GM23338 (cell line): Measurements from ENCODE around the gene UCN2. TPM values are rescaled to one million over a fixed set of nuclear protein-coding genes. Genes with fewer than 3 reads are reported as not detected.

Source experiments
- ATAC-seq: fragments of 200-7000 bp; cut with Tn5 transposase; 3 replicates; pipeline ENCODE4 v1.9.1; 2020
- DNase-seq: peaks from one replicate; pipeline ENCODE4 v3.0.0-alpha.2; 2015; ENCODE audit warnings: low spot score
- H2AFZ ChIP-seq: fragments of 200-600 bp; sonication (generic); 2 replicates; pipeline ENCODE4 v1.8.0; 2016; ENCODE audit warnings: antibody characterized with exemption, mild to moderate bottlenecking, moderate library complexity
- H3F3A ChIP-seq: fragments of 200-600 bp; sonication (generic); replicated peaks from 2 replicates; pipeline ENCODE4 v1.8.0; 2017; ENCODE audit warnings: antibody characterized with exemption, mixed run types, low read depth
- H3K27ac ChIP-seq: fragments of 200-600 bp; sonication (generic); 2 replicates; pipeline ENCODE4 v1.6.1; 2016; ENCODE audit warnings: low read depth
- H3K27me3 ChIP-seq: fragments of 200-600 bp; sonication (generic); 2 replicates; pipeline ENCODE4 v1.8.0; 2016; ENCODE audit warnings: mild to moderate bottlenecking, mixed run types, moderate library complexity; ENCODE audit not compliant: insufficient read depth
- H3K36me3 ChIP-seq: fragments of 200-600 bp; sonication (generic); 2 replicates; pipeline ENCODE4 v1.8.0; 2016; ENCODE audit warnings: mild to moderate bottlenecking; ENCODE audit not compliant: insufficient read depth
- H3K4me1 ChIP-seq: fragments of 200-600 bp; sonication (generic); 2 replicates; pipeline ENCODE4 v1.8.0; 2016; ENCODE audit warnings: mild to moderate bottlenecking, moderate library complexity; ENCODE audit not compliant: insufficient read depth
- H3K4me2 ChIP-seq: fragments of 200-600 bp; sonication (generic); 2 replicates; pipeline ENCODE4 v1.7.1; 2017; ENCODE audit warnings: mixed run types
- H3K4me3 ChIP-seq: fragments of 200-600 bp; sonication (generic); 2 replicates; pipeline ENCODE4 v1.6.1; 2016; ENCODE audit warnings: mixed run types
- H3K79me2 ChIP-seq: fragments of 200-600 bp; sonication (generic); replicated peaks from 2 replicates; pipeline ENCODE4 v1.8.0; 2017; ENCODE audit warnings: mild to moderate bottlenecking; ENCODE audit not compliant: insufficient read depth
- H3K9me2 ChIP-seq: fragments of 200-600 bp; sonication (generic); 2 replicates; pipeline ENCODE4 v1.8.0; 2017; ENCODE audit not compliant: insufficient read depth
- H4K20me1 ChIP-seq: fragments of 200-600 bp; sonication (generic); replicated peaks from 2 replicates; pipeline ENCODE4 v1.8.0; 2017; ENCODE audit warnings: mild to moderate bottlenecking; ENCODE audit not compliant: insufficient read depth
- H3K27ac Mint-ChIP-seq: 2 replicates; pipeline ENCODE4 v1.8.0; 2020; ENCODE audit warnings: inconsistent platforms, mild to moderate bottlenecking, moderate library complexity, mixed read lengths
- H3K27me3 Mint-ChIP-seq: 3 replicates; pipeline ENCODE4 v1.8.0; 2022; ENCODE audit warnings: low read depth, mild to moderate bottlenecking, moderate library complexity, mixed read lengths, inconsistent platforms; ENCODE audit not compliant: insufficient read depth, poor library complexity
- H3K36me3 Mint-ChIP-seq: 3 replicates; pipeline ENCODE4 v1.8.0; 2021; ENCODE audit warnings: low read depth, mild to moderate bottlenecking, inconsistent platforms, moderate library complexity, mixed read lengths
- H3K4me1 Mint-ChIP-seq: 3 replicates; pipeline ENCODE4 v1.8.0; 2020; ENCODE audit warnings: mild to moderate bottlenecking, inconsistent platforms, mixed read lengths
- H3K4me3 Mint-ChIP-seq: 3 replicates; pipeline ENCODE4 v1.8.0; 2021; ENCODE audit warnings: moderate library complexity, mild to moderate bottlenecking, inconsistent platforms, mixed read lengths
- H3K9me3 Mint-ChIP-seq: 3 replicates; pipeline ENCODE4 v1.8.0; 2020; ENCODE audit warnings: moderate library complexity, mild to moderate bottlenecking, inconsistent platforms, mixed read lengths
- CREB1 ChIP-seq: fragments of 250-450 bp; sonication (Bioruptor Pico); IDR thresholded peaks from 2 replicates; pipeline ENCODE4 v1.5.0; 2020; ENCODE audit warnings: low read depth, mild to moderate bottlenecking, moderate library complexity
- CTCF ChIP-seq, 2 experiments: fragments of 200-600 bp in 1 of 2; sonication (generic) in 1 of 2; conservative IDR thresholded peaks; 2 replicates each; pipeline versions ENCODE4 v1.5.1 to v1.6.1; 2016 to 2017; ENCODE audit warnings: antibody characterized with exemption in 2 of 2, low read depth in 2 of 2, mild to moderate bottlenecking in 2 of 2, moderate library complexity in 1 of 2
- EZH2 ChIP-seq: fragments of 200-600 bp; sonication (generic); IDR thresholded peaks from one replicate; pipeline ENCODE4 v1.8.0; 2017; ENCODE audit warnings: antibody characterized with exemption, mild to moderate bottlenecking, low read depth; ENCODE audit not compliant: unreplicated experiment
- EZH2phosphoT487 ChIP-seq: fragments of 200-600 bp; sonication (generic); IDR thresholded peaks from one replicate; pipeline ENCODE4 v1.8.1; 2018; ENCODE audit warnings: antibody characterized with exemption; ENCODE audit not compliant: unreplicated experiment
- JUNB ChIP-seq: IDR thresholded peaks from one replicate; pipeline ENCODE4 v1.6.1; 2016; ENCODE audit warnings: antibody characterized with exemption; ENCODE audit not compliant: unreplicated experiment
- NANOG ChIP-seq: IDR thresholded peaks from 2 replicates; pipeline ENCODE4 v1.6.1; 2016; ENCODE audit warnings: antibody characterized with exemption, borderline replicate concordance
- POLR2AphosphoS5 ChIP-seq: IDR thresholded peaks from 2 replicates; pipeline ENCODE4 v1.6.1; 2016; ENCODE audit warnings: antibody characterized with exemption, low read depth
- STAT1 ChIP-seq: IDR thresholded peaks from one replicate; pipeline ENCODE4 v1.6.1; 2016; ENCODE audit warnings: antibody characterized with exemption; ENCODE audit not compliant: unreplicated experiment
- ZNF114 ChIP-seq: fragments of 250-450 bp; sonication (Bioruptor Pico); IDR thresholded peaks from 2 replicates; pipeline ENCODE4 v1.5.0; 2020; ENCODE audit warnings: mild to moderate bottlenecking, moderate library complexity
- ZNF331 ChIP-seq: fragments of 250-450 bp; sonication (Bioruptor Pico); IDR thresholded peaks from 2 replicates; pipeline ENCODE4 v1.5.0; 2020; ENCODE audit warnings: low read depth, mild to moderate bottlenecking, moderate library complexity
- ZNF462 ChIP-seq: fragments of 250-450 bp; sonication (Bioruptor Pico); IDR thresholded peaks from 2 replicates; pipeline ENCODE4 v1.5.0; 2020; ENCODE audit warnings: mild to moderate bottlenecking, moderate library complexity
- polyA plus RNA-seq: library from polyadenylated mRNA; unstranded; fragments of >200 nt; fragmentation: Nextera tagmentation; extraction: Ambion mirVana; gene quantifications from 2 replicates; pipeline ENCODE4 v1.2.1, GENCODE V29; 2016
- total RNA-seq: library from RNA; depleted of rRNA; stranded (reverse); fragments of >200 nt; shearing (Covaris generic); gene quantifications from 2 replicates; pipeline ENCODE4 v1.2.3, GENCODE V29; 2014
- TF ChIP-seq, protein P1 (sequence below): IDR thresholded peaks from one replicate; pipeline ENCODE4 v1.6.1; 2018; ENCODE audit warnings: antibody characterized with exemption; ENCODE audit not compliant: unreplicated experiment
- TF ChIP-seq, protein P2 (sequence below): IDR thresholded peaks from 2 replicates; pipeline ENCODE4 v1.6.1; 2016; ENCODE audit warnings: antibody characterized with exemption

Gene UCN2
- total and polyA plus RNA-seq, 2 experiments from 2014 or later, result 0.17 TPM; not detected in 1

DNA sequence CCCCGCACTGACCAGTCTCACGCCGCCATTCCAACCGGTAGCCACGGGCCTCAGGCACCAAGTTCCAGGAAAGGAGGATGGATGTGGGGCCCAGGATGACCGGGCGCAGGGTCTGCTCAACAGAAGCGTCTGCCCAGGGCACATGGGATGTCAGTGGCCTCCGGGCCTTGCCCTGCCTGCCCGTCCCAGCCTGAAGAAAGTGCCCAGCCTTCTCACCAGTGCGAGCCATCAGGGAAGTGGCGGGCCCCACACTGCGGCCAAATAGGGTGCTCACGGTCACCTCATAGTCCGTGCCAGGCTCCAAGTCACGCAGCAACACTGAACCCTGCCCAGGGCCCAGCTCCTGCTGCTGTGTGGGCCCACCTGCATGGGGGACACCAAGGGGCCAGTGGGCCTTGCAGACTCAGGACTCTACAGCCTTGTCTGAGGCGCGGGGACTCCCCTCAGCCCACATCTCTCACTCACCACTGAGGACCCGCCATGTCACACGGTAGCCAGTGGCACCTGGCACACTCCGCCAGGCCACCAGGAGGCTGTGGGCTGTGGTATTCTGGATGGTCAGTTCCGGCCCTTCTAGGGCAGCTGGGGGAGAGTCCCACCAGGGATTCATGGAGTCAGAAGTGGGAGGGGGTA is 28.4 kb upstream of the UCN2 start:
- no peak for DNase-seq
- Histone ChIP-seq H3K27me3 (peaks cover 11% of the 10 kb centered on the region; the same call in 1 of the 2 replicates), H3K4me3 (no peak overlapping the region), H3K4me1 (peaks cover 17% of the 10 kb centered on the region; the same call in 1 of the 2 replicates), H3K4me2 (no peak overlapping the region), H2AFZ (no peak overlapping the region), H4K20me1 (no peaks in the 10 kb centered on the region), H3F3A (0 out of 2 replicates have a peak, but pooled peaks cover 7% of the 10 kb centered on the region), H3K79me2 (no peaks in the 10 kb centered on the region), H3K27ac (no peak overlapping the region), H3K9me2 (no peaks in the 10 kb centered on the region), H3K36me3 (no peaks in the 10 kb centered on the region)
- ATAC-seq, result no peak
- Mint-ChIP-seq H3K4me1 (peaks cover 21% of the 10 kb centered on the region), H3K27ac (no peak overlapping the region), H3K36me3 (no peaks in the 10 kb centered on the region; the same call in 2 of the 3 replicates), H3K27me3 (peaks cover 22% of the 10 kb centered on the region), H3K4me3 (no peak overlapping the region), H3K9me3 (no peaks in the 10 kb centered on the region)
- no peak for TF ChIP-seq ZNF462 (CRISPR knock-in tag)
- TF ChIP-seq CREB1 (CRISPR knock-in tag), result no peak
- TF ChIP-seq, protein P1, sequence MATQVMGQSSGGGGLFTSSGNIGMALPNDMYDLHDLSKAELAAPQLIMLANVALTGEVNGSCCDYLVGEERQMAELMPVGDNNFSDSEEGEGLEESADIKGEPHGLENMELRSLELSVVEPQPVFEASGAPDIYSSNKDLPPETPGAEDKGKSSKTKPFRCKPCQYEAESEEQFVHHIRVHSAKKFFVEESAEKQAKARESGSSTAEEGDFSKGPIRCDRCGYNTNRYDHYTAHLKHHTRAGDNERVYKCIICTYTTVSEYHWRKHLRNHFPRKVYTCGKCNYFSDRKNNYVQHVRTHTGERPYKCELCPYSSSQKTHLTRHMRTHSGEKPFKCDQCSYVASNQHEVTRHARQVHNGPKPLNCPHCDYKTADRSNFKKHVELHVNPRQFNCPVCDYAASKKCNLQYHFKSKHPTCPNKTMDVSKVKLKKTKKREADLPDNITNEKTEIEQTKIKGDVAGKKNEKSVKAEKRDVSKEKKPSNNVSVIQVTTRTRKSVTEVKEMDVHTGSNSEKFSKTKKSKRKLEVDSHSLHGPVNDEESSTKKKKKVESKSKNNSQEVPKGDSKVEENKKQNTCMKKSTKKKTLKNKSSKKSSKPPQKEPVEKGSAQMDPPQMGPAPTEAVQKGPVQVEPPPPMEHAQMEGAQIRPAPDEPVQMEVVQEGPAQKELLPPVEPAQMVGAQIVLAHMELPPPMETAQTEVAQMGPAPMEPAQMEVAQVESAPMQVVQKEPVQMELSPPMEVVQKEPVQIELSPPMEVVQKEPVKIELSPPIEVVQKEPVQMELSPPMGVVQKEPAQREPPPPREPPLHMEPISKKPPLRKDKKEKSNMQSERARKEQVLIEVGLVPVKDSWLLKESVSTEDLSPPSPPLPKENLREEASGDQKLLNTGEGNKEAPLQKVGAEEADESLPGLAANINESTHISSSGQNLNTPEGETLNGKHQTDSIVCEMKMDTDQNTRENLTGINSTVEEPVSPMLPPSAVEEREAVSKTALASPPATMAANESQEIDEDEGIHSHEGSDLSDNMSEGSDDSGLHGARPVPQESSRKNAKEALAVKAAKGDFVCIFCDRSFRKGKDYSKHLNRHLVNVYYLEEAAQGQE, result no peak
- TF ChIP-seq ZNF114, result no peak
- no peak for TF ChIP-seq JUNB
- TF ChIP-seq, protein P2, sequence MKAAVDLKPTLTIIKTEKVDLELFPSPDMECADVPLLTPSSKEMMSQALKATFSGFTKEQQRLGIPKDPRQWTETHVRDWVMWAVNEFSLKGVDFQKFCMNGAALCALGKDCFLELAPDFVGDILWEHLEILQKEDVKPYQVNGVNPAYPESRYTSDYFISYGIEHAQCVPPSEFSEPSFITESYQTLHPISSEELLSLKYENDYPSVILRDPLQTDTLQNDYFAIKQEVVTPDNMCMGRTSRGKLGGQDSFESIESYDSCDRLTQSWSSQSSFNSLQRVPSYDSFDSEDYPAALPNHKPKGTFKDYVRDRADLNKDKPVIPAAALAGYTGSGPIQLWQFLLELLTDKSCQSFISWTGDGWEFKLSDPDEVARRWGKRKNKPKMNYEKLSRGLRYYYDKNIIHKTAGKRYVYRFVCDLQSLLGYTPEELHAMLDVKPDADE, result no peak
- TF ChIP-seq CTCF (conservative IDR thresholded peaks at IDR 0.05; ENCODE audit: low read depth in 2 of 2), result no peak
- TF ChIP-seq STAT1, result no peak
- TF ChIP-seq POLR2AphosphoS5, result no peak
- no peak for TF ChIP-seq EZH2
- TF ChIP-seq EZH2phosphoT487, result no peak
- TF ChIP-seq NANOG, result no peak
- no peak for TF ChIP-seq ZNF331
